SH-SY5Y (cell line): Measurements from ENCODE around the gene PDE4D.

ENCODE experiments used
- GATA2 ChIP-seq: IDR thresholded peaks from 2 replicates; pipeline ENCODE4 v1.6.1; 2011; ENCODE audit warnings: mild to moderate bottlenecking, low read depth, low read length
- GATA3 ChIP-seq: IDR thresholded peaks from 2 replicates; pipeline ENCODE4 v1.6.1; 2011; ENCODE audit warnings: low read depth, mild to moderate bottlenecking, low read length, moderate library complexity

DNA sequence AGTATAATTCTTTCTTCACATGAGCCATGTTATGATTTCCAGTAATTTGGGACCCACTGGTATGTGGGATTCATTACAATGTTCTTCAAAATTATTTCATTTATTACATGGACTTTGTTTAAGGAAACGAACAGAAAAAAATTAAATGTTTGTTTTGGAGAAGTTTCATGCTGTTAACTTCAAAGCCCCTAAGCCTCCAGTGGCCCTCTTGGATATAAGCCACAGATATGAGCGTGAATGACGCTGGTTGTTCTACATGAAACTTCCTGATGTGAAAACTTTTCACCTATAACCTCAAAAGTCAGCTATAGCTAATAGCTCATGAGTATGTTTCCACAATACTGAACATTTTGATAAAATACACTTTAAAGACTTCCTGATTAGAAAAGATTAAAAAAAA, 334.2 kb downstream of the PDE4D start:
- TF ChIP-seq GATA3 (no peak), GATA2 (no peak)
